H1 (cell line): ENCODE measurements around the gene APOO.

Experiments
- BACH1 ChIP-seq: IDR thresholded peaks from 2 replicates; pipeline ENCODE4 v1.6.1; 2012; ENCODE audit warnings: low read length, improper control_type of control experiment
- CHD2 ChIP-seq: IDR thresholded peaks from 2 replicates; pipeline ENCODE4 v1.6.1; 2012; ENCODE audit warnings: low read length, improper control_type of control experiment
- CTCF ChIP-seq, 3 experiments: IDR thresholded peaks; 1 replicate in 2 of 3; 2 replicates in 1 of 3; pipeline versions ENCODE4 v1.5.1 to v1.6.1; 2011; ENCODE audit warnings: low read length in 3 of 3, mild to moderate bottlenecking in 3 of 3, inconsistent platforms in 2 of 3, low read depth in 1 of 3, moderate library complexity in 1 of 3; ENCODE audit not compliant: insufficient read depth in 1 of 3; ENCODE audit errors: control extremely low read depth in 1 of 3
- EZH2 ChIP-seq: fragments of 200-600 bp; sonication (generic); IDR thresholded peaks from 2 replicates; pipeline ENCODE4 v1.7.1; 2012; ENCODE audit warnings: low read depth, mild to moderate bottlenecking, moderate library complexity, low read length, inconsistent platforms; ENCODE audit not compliant: severe bottlenecking
- GTF2F1 ChIP-seq: IDR thresholded peaks from 2 replicates; pipeline ENCODE4 v1.6.1; 2012; ENCODE audit warnings: low read depth, low read length, improper control_type of control experiment, borderline replicate concordance
- KDM5A ChIP-seq: fragments of 200-600 bp; IDR thresholded peaks from 2 replicates; pipeline ENCODE4 v1.7.1; 2012; ENCODE audit warnings: mild to moderate bottlenecking, low read length, inconsistent platforms, mixed read lengths
- MAFK ChIP-seq: IDR thresholded peaks from 2 replicates; pipeline ENCODE4 v1.6.1; 2012; ENCODE audit warnings: low read depth, mild to moderate bottlenecking, improper control_type of control experiment, low read length
- SIRT6 ChIP-seq: IDR thresholded peaks from one replicate; pipeline ENCODE4 v1.7.1; 2012; ENCODE audit warnings: low read length, inconsistent platforms
- SP2 ChIP-seq: IDR thresholded peaks from 2 replicates; pipeline ENCODE4 v1.6.1; 2012; ENCODE audit warnings: mild to moderate bottlenecking, low read length, inconsistent platforms
- SRF ChIP-seq: IDR thresholded peaks from 2 replicates; pipeline ENCODE4 v1.6.1; 2011; ENCODE audit warnings: mild to moderate bottlenecking, low read depth, low read length, moderate library complexity

- TF ChIP-seq BACH1 (no peak), SP2 (no peak), CHD2 (no peak), SRF (no peak), CTCF (IDR thresholded peaks at IDR 0.05; ENCODE audit: control extremely low read depth in 1 of 3, insufficient read depth in 1 of 3, low read depth in 1 of 3, low read length in 3 of 3) (no peak), SIRT6 (no peak), KDM5A (no peak), MAFK (no peak), EZH2 (no peak), GTF2F1 (no peak)
Observed at GRCh38 chrX:23841847-23842522, 65.8 kb downstream of the APOO start.
